Choroid plexus epithelial cell (primary cell): ENCODE data around the gene GSTM1.

Source experiments
- DNase-seq: peaks from one replicate; pipeline ENCODE4 v3.0.0-alpha.2; 2010; ENCODE audit warnings: low read depth
- H3K4me3 ChIP-seq: 2 replicates; pipeline ENCODE4 v1.5.1; 2011; ENCODE audit warnings: low read depth, mild to moderate bottlenecking, control low read depth, low read length, moderate library complexity
- CTCF ChIP-seq: conservative IDR thresholded peaks from 2 replicates; pipeline ENCODE4 v1.5.1; 2011; ENCODE audit warnings: low read depth, mild to moderate bottlenecking, control low read depth, inconsistent platforms, low read length, moderate library complexity

Gene GSTM1

GRCh38 chr1:109730666-109731065, 43.0 kb downstream of the GSTM1 start:
- no peak for DNase-seq
- no peak overlapping the region for H3K4me3 ChIP-seq
- TF ChIP-seq CTCF: no peak

GRCh38 chr1:109732390-109732881, 44.8 kb downstream of the GSTM1 start:
- DNase-seq: no peak
- H3K4me3 ChIP-seq: no peak overlapping the region
- no peak for TF ChIP-seq CTCF

GRCh38 chr1:109733236-109733870, 45.7 kb downstream of the GSTM1 start:
- no peak for DNase-seq
- no peak overlapping the region for H3K4me3 ChIP-seq
- no peak for TF ChIP-seq CTCF

GRCh38 chr1:109739738-109740614, 52.4 kb downstream of the GSTM1 start:
- peak overlapping the region; percentile 78 for H3K4me3 ChIP-seq

GRCh38 chr1:109740615-109741373, 53.2 kb downstream of the GSTM1 start, which contains the start of gene GSTM3:
Gene GSTM3, minus strand, starts transcription at chr1:109741038. Its CDS starts 751 bp downstream, at chr1:109740287.
- H3K4me3 ChIP-seq: peak within 1 kb of the TSS; percentile 78
- no peak for DNase-seq
- TF ChIP-seq CTCF: peak; percentile 8

More at GRCh38 chr1:109739738-109740614, 52.4 kb downstream of the GSTM1 start:
- TF ChIP-seq CTCF: no peak
- DNase-seq: peak; percentile 49
